Measurements from ENCODE around the gene S100P.

- TF ChIP-seq CTCF (IDR thresholded peaks at IDR 0.05) = no peak
- TF ChIP-seq POLR2A (IDR thresholded peaks at IDR 0.05) = no peak
Measured at GRCh38 chr4:6710282-6710681, 16.6 kb downstream of the S100P start.

Data from thyroid gland (tissue), 4 donors.